Gastroesophageal sphincter (tissue), 4 donors: Measurements from ENCODE around the gene MRPL49. TPM values are rescaled to one million over a fixed set of nuclear protein-coding genes. Genes with fewer than 3 reads are reported as not detected.
"Not testable (repeated sequence)": the region's sequence is repeated elsewhere in the genome, so short reads cannot be mapped to it uniquely, and the experiment has no call there.

ENCODE experiments used
- ATAC-seq: fragments of 150-250 bp; one replicate; pipeline ENCODE4 v1.9.1; 2016; ENCODE audit warnings: mild to moderate bottlenecking, moderate library complexity
- H3K27ac ChIP-seq, 4 donors: fragments of 200-600 bp; sonication (generic) in 3 of 4; 1 replicate in 3 of 4; 2 replicates in 1 of 4; pipeline ENCODE4 v1.5.1; 2016 to 2019
- H3K27me3 ChIP-seq: fragments of 200-600 bp; sonication (generic); one replicate; pipeline ENCODE4 v1.5.1; 2019
- H3K36me3 ChIP-seq, 2 donors: fragments of 200-600 bp; sonication (generic); one replicate each; pipeline ENCODE4 v1.5.1; 2019; ENCODE audit warnings: control low read depth in 1 of 2
- H3K4me1 ChIP-seq, 3 donors: fragments of 200-600 bp; sonication (generic); 1 replicate in 2 of 3; 2 replicates in 1 of 3; pipeline ENCODE4 v1.5.1; 2016 to 2019; ENCODE audit warnings: control low read depth in 2 of 3
- H3K4me3 ChIP-seq, 2 donors: fragments of 200-600 bp; sonication (generic); one replicate each; pipeline ENCODE4 v1.5.1; 2019; ENCODE audit warnings: mild to moderate bottlenecking in 1 of 2, moderate library complexity in 1 of 2
- H3K9me3 ChIP-seq, 3 donors: fragments of 200-600 bp; sonication (generic); one replicate each; pipeline ENCODE4 v1.5.1; 2017 to 2019; ENCODE audit warnings: control low read depth in 2 of 3
- CTCF ChIP-seq, 4 experiments: fragments of 200-600 bp in 2 of 4; fragments of 450-650 bp in 2 of 4; sonication (generic) in 1 of 4; IDR thresholded peaks; one replicate each; pipeline ENCODE4 v1.5.1; 2017 to 2019; ENCODE audit warnings: antibody characterized with exemption in 4 of 4, mild to moderate bottlenecking in 2 of 4, moderate library complexity in 2 of 4
- EP300 ChIP-seq: sonication (generic); formaldehyde crosslinking; IDR thresholded peaks from one replicate; pipeline ENCODE4 v1.6.1; 2017; ENCODE audit warnings: antibody characterized with exemption, mild to moderate bottlenecking
- POLR2A ChIP-seq, 2 donors: fragments of 450-650 bp; IDR thresholded peaks; one replicate each; pipeline ENCODE4 v1.6.1; 2017; ENCODE audit warnings: antibody characterized with exemption in 2 of 2, mild to moderate bottlenecking in 2 of 2, moderate library complexity in 1 of 2
- POLR2AphosphoS5 ChIP-seq: sonication (generic); formaldehyde crosslinking; IDR thresholded peaks from one replicate; pipeline ENCODE4 v1.6.1; 2017; ENCODE audit warnings: antibody characterized with exemption
- WGBS, 2 donors: methylation state at CpG; one replicate each; pipeline ENCODE4 v1.1.5; 2018; ENCODE audit warnings: low coverage in 1 of 2; 5-methylcytosine and 5-hydroxymethylcytosine counted together
- total RNA-seq, 4 donors: library from RNA; depleted of rRNA; stranded (reverse); fragments of >200 nt; gene quantifications; one replicate each; pipeline ENCODE4 v1.1.0, GENCODE V29; 2016

Gene MRPL49
- total RNA-seq, 4 donors from 2014 or later: 83.9 to 114 (median 94.1) TPM

- Histone ChIP-seq H3K4me1 (peaks cover 0 to 38% (median 11%) of the 10 kb centered on the region in 3 donors), H3K27ac (no peak overlapping the region), H3K9me3 (no peaks in the 10 kb centered on the region), H3K27me3 (no peaks in the 10 kb centered on the region), H3K36me3 (peaks cover 0 to 15% of the 10 kb centered on the region in 2 donors), H3K4me3 (no peak overlapping the region)
- WGBS, 2 donors: 78 to 80% methylated on average over 11 to 15 of the region's 15 CpGs
- ATAC-seq: no peak
- TF ChIP-seq POLR2A (IDR thresholded peaks at IDR 0.05) (no peak), CTCF (IDR thresholded peaks at IDR 0.05) (no peak), EP300 (no peak)
Observed at GRCh38 chr11:65136515-65137096, 14.5 kb downstream of the MRPL49 start.

GRCh38 chr11:65141896-65142494 lies 19.9 kb downstream of the MRPL49 start:
- Histone ChIP-seq H3K4me1 (no peaks in the 10 kb centered on the region), H3K27ac (no peak overlapping the region), H3K4me3 (no peak overlapping the region), H3K36me3 (no peaks in the 10 kb centered on the region), H3K9me3 (no peaks in the 10 kb centered on the region), H3K27me3 (peaks cover 10% of the 10 kb centered on the region)
- no peak for ATAC-seq
- WGBS, 2 donors: 78 to 80% methylated on average over 6 to 7 of the region's 7 CpGs
- TF ChIP-seq POLR2A (IDR thresholded peaks at IDR 0.05) (no peak), CTCF (IDR thresholded peaks at IDR 0.05) (no peak), EP300 (no peak), POLR2AphosphoS5 (no peak)

- H3K27ac ChIP-seq: no peak overlapping the region
- ATAC-seq: no peak
- no peaks in the 10 kb centered on the region for H3K36me3 ChIP-seq
- no peak overlapping the region for H3K4me3 ChIP-seq
- 60 to 64% methylated on average over 2 of the region's 2 CpGs for WGBS, 2 donors
- TF ChIP-seq POLR2AphosphoS5 (no peak), POLR2A (IDR thresholded peaks at IDR 0.05) (no peak), CTCF (IDR thresholded peaks at IDR 0.05) (no peak), EP300 (no peak)
- H3K4me1 ChIP-seq: peaks cover 0 to 7% (median 0%) of the 10 kb centered on the region in 3 donors
- H3K9me3 ChIP-seq: no peaks in the 10 kb centered on the region
- peaks cover 12% of the 10 kb centered on the region for H3K27me3 ChIP-seq
Observed at GRCh38 chr11:65147352-65148075, 25.4 kb downstream of the MRPL49 start.

GRCh38 chr11:65148657-65149056 lies 26.5 kb downstream of the MRPL49 start:
- ATAC-seq: no peak
- Histone ChIP-seq H3K9me3 (no peaks in the 10 kb centered on the region), H3K4me1 (peaks cover 0 to 7% (median 0%) of the 10 kb centered on the region in 3 donors), H3K27me3 (peaks cover 12% of the 10 kb centered on the region), H3K27ac (no peak overlapping the region), H3K36me3 (no peaks in the 10 kb centered on the region), H3K4me3 (no peak overlapping the region)
- no peak for TF ChIP-seq POLR2A (IDR thresholded peaks at IDR 0.05)
- TF ChIP-seq EP300: no peak
- TF ChIP-seq POLR2AphosphoS5: no peak
- no peak for TF ChIP-seq CTCF (IDR thresholded peaks at IDR 0.05)
- 69% methylated on average over 4 of the region's 5 CpGs; no CpG with 5 or more reads in 1 of the 2 donors for WGBS, 2 donors

- H3K4me3 ChIP-seq, ATAC-seq, H3K9me3 ChIP-seq, H3K4me1 ChIP-seq, H3K36me3 ChIP-seq: not testable (repeated sequence)
- 65% methylated on average over 10 of the region's 10 CpGs; no CpG with 5 or more reads in 1 of the 2 donors for WGBS, 2 donors
- H3K27me3 ChIP-seq: peaks cover 12% of the 10 kb centered on the region
- peak overlapping the region in 2 of 4 donors; percentile 49 to 63 for H3K27ac ChIP-seq
Observed at GRCh38 chr11:65150131-65150508, 28.0 kb downstream of the MRPL49 start.
